SW480 (cell line): ENCODE measurements around the gene CCDC134.

ENCODE experiments used
- DNase-seq: peaks from one replicate; pipeline ENCODE4 v3.0.0-alpha.2; 2016; ENCODE audit warnings: low spot score

The CCDC134 gene

DNA sequence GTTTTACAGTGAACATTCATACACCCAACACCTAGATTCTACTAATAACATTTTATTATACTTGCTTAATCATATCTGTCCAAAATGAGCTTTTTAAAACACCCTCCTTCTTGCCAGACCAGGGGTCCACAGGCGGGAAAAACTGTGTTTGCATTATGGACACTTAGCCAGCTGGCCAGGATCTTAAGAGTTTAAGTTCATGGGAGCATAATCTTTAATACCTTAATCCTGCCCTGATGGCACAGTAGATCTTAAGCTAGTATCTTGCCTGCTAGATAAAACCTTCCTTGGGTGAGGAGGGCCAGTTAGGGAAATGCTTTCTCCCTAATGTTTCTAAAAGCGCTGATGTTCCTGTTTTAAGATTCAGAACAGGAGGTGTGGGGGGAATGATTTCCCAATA is 13.1 kb upstream of the CCDC134 start:
- DNase-seq = no peak

DNA sequence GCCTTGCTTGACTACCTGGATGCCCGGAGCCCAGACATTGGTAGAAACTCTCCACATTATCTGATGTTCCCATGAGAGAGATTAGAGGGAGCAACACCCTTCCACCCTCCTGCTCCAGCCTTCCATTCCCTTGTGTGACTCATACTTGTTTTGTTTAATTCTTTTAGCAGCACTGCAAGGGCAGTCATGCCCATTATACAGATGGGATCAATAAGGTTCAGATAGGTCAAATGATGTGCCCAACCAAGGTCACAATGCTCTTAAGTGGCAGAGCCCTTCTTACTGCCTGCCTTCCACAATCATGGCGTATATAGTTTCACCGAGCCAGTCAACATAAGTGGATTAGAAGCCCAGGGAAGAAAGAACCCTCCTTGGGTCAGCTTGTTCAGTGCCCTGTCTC is 6.6 kb upstream of the CCDC134 start:
- no peak for DNase-seq

DNA sequence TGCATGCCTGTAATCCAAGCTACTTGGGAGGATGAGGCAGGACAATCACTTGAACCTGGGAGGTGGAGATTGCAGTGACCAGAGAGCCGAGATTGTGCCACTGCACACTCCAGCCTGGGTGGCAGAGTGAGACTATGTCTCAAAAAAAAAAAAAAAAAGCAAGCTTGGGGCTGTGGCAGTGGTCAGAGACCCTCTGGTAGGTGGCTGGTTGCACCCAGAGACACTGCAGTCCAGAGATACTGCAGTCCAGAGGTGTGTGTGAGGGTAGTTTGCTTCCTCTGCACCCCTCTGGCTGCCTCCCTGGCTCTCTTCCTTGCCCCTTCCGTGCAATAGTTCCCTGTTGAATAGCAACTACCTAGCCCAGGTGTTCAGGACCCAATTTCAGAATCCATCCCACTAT is 1.7 kb upstream of the CCDC134 start:
- DNase-seq = no peak

DNA sequence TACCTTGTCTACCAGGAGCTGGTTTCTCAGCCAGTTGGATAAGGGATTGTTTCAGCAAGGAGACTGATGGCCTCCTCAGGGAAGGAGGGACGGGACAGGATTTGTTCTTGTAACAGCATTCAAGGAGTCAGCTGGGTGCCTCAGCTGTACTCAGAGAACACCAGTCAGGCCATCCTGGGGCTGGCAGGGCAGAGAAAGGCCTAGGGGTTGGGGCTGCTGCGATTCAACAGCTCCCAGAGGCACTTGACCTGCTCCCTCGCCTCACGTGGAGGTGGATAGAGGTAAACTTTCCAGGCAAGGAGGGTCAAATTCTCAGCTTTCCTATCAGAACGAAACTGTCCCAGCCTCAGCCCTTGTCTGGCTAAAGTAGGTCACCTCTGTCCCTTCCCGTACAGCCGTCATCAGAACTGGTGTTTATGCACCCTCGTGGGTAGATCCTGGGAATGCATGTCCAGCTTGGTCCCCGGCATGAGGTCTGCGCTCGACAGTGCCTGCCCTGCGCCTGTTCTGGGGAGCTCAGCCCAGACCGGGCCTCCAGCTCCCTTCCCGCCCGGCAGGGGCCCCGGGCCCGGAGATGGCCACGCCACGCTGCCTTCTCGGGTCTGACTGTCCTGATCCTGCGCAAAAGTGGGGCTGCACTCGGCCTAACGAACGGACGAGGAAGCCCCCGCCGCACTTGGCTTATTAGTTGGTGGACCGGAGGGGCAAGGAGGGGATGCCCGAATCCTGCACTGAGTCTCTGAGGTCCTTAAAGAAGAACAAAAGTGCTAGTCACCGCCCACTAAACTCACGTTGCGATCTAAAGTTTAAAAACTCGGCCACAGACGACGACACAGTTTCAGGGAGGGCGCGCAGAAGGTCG is 762 bp upstream of the CCDC134 start:
- peak; percentile 6 for DNase-seq

DNA sequence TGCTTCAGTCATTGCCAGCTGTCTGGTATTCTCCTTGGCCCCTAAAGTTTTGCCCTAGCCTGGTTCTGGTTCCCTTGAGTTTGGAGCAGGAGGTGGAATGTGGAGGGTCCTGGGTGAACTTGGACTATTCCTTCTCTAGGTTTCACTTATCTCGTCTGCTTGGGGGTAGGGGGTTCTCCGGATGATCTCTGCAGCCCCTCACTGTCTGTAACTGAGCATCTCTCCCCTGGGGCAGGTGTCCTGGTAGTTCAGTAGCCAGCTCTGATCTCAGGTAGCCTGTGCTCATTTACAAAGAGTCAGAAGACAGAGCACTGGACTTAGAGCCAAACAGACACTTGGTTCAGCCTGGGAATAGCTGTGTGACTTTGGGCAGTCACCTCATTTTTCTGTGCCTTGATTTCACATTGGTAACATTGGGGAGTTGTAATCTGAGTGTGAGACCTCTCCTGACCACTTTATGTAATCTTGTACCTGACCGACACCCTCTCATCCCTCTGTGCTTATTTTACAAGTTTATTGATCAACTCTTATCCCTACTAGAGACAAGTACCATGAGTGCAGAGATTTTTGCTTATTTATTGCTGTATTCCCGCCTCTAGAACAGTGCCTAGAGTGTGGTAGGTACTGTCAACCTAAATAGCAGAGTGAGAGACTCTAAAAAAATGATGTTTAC is 804 bp downstream of the CCDC134 start:
- DNase-seq = no peak

DNA sequence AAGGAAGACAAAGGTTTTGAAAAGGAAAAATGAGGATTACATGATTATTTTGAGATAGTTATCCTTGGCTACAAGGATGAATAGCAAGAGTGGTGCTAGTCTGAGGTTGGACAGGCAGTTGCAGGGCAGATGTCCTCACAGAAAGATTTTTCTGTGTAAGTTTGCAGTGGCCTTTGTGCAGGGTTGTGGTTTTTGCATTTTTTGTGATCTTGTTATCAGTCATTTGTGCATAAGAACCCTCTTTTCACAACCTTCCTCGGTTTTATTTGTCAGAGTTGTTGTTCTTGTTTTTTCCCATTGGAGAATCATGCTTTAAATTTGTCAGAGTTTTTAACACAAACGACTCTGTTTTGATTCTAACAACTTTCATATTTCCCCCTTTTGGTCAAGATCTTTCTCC is 1.4 kb downstream of the CCDC134 start:
- DNase-seq = no peak

DNA sequence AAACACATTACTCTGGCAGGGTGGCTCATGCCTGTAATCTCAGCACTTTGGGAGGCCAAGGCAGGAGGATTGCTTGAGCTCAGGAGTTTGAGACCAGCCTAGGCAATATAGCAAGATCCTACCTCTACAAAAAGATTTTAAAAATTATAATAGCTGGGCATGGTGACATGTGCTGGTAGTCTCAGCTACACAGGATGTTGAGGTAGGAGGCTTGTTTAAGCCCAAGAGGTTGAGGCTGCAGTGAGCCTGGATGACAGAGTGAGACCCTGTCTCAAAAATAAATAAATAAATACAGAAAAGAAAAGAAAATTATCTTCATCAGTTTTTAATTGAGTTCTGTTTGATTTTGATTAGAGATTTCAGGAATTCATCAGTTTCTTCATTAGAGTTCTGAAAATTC is 5.2 kb downstream of the CCDC134 start:
- no peak for DNase-seq

DNA sequence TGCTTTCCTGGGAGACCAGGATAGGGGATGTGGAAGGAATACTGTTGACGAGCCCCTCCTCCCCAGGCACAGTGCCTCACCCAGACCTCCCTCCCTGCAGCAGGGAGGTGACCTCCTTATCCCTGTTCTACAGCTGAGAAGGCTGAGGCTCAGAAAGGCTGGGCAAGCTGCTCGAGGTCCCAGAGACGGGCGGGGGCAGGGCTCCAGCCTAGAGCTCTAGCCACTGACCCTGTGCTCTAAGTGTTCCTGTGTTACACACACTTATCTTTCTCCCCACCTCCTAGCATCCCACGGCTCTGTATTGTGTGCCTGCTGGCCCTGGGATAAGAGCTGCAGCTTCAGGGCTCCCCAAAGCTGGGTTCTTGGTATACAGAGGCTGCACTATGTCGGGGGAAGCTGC is 7.9 kb downstream of the CCDC134 start:
- DNase-seq = no peak

DNA sequence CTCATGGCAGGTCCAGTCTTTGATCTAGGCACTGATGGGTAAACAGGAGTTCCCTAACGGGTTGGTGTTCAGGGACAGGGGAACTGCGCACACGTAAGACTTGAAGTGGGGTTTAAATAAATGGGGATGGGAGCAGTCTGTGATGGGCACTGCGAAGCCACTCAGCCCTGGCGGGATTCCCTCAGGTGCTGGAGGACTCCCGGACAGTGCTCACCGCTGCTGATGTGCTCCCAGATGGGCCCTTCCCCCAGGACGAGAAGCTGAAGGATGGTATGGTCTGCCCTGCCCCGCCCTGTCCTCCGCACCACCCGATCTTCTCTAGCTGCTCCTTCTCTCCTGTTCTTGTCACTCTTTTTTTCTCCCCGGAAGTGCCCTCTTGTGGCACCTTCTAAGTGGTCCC is 9.5 kb downstream of the CCDC134 start:
- no peak for DNase-seq

DNA sequence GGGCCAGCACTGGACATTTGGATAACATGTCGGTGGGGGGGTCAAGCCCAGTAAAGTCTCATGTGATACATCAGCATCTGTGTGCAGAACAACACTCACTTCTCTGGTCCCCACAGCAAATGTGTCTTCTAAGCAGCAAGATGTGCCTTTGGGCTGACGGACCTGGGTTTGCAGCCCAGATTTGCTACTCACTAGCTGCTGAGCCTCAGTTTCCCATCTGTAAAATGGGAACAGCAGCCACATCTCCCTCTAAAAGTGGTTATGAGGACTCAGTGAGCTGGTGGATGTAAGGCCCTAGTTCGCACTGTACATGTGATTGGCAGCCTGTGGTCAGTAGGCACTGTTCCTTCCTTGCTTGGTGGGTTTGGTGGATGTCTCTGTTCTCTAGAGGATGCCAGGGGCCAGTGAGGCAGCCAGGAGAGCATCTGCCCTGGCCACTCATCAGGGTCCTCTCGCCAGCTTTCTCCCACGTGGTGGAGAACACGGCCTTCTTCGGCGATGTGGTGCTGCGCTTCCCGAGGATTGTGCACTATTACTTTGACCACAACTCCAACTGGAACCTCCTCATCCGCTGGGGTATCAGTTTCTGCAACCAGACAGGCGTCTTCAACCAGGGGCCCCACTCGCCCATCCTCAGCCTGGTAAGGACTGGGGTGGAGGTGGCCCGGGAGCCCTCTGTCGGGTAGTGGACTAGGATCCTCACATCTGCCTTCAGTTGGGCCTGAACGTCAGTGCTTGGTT is 12.5 kb downstream of the CCDC134 start:
- DNase-seq = no peak

DNA sequence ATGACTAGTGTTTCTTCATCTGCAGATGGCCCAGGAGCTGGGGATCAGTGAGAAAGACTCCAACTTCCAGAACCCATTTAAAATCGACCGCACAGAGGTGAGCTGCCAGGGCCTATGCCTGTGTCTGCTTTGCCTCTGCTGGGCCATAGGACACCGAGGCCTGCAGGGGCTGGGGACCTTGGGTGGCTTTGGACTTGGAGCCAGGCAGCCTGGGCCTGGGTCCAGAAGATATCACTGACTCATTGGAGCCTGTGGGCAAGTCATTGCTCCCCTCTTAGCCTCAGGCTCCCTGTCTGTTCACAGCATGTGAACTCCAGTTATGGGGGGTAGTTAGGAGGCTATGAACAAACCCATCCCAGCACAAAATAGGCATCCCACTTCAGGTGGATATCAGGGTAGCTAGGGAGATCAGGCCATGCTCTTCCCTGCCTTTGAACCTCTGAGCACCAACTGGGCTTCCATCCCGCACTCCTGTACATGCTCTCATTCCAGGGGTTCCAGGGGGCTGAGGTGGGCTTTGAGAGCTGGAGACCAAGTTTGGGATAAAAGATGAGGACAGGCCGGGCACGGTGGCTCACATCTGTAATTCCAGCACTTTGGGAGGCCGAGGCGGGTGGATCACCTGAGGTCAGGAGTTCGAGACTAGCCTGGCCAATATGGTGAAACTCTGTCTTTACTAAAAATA is 13.4 kb downstream of the CCDC134 start:
- DNase-seq = no peak

DNA sequence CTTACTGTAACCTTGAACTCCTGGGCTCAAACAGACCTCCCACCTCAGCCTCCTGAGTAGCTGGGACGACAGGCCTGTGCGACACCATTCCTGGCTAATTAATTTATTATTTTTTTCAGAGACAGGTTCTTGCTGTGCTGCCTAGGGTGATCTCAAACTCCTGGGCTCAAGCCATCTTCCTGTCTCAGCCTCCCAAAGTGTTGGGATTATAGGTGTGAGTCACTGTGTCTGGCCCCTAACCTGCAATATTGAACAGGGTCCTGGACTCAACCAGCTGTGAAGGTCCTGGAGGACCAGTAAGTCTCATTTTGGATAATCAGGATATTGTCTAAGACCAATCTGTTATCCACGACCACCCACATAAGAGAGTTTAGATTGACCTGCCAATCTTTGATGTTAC is 15.2 kb downstream of the CCDC134 start:
- DNase-seq = no peak

DNA sequence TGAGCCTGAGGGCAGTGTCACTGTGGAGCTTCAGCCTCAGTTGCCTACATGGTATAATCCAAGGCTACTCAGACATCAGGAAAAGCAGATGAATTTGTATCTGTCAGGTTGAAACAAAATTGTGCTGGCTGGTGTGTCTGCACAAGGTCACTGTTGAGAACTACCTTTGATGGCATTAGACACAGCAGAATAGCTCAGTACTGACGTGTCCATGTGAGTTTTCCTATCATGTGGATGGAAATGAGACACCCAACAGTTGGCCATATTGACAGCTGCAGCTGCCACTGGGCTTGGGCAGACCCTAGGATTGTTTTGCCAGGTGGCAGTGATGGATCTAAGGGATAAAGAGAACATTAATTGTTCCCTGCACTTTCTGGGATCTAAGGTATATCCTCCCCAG is 15.8 kb downstream of the CCDC134 start:
- no peak for DNase-seq

DNA sequence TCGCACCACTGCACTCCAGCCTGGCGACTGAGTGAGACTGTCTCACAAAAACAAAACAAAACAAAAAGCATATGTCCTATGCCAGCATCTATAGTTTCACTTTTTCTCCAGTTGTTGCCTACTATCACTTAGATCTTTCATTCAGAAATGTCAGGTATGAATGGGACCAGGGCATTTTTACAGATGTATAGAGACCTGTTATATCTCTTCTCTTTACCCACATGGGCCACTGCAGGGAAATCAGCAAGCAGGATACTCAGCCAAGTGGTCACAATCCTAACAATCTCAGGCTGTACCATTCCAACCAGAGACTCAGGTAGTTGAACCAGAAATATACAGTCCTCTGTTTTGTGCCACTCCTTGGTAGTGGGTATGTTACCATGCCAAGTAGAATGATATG is 16.4 kb downstream of the CCDC134 start:
- no peak for DNase-seq

DNA sequence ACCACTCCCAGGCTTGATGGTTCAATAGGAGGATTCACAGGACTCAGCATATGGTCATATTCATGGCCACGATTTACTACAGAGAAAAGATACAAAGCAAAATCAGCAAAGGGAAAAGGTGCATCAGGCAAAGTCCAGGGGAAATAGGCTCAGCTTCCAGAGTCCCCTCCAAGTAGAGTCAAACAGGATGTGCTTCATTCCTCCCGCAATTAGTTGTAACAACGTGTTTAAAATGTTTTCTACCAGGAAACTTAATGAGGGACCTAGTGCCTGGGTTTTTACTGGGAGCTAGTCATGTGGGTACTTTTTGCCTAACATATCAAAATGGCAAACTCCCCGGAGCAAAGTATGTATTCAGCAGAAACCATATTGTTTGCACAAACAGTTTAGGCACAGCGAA is 17.5 kb downstream of the CCDC134 start:
- DNase-seq = no peak

DNA sequence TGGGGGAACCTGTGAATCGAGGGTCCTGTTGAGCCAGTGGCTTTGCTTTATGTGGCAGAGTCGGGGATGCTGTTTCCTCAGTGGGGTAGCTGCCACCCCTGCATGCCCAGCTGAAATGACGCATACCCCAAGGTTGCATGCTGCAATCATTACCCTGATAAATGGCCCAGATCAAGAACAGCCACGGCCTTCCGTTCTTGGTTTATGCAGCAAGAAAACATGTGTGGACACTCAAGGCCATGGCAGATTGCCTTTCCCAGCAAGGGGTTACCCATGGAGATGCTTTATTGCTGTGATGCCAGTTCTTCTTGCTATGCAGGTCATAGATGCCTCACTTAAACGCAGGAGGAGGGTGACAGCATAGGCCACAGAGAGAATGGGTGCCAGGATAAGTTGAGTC is 18.1 kb downstream of the CCDC134 start:
- DNase-seq = no peak

DNA sequence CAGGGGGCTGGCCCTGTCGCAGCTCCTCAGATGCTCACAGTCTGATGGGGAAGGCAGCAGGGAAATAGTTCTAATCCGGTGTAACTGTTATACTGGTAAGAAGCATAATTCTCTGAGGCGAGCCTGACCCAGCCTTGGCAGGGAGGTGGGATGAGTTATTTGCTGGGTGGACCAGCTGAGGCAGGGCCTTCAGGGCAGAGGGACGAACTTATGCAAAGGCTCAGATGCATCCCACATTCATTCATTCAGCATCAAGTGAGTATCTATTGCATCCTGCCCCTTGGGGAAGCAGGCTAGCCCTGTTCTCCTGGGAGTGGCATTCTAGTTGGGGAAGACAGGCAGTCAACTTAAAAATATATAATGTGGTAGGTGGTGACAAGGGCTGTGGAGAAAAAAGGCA is 18.8 kb downstream of the CCDC134 start:
- no peak for DNase-seq

DNA sequence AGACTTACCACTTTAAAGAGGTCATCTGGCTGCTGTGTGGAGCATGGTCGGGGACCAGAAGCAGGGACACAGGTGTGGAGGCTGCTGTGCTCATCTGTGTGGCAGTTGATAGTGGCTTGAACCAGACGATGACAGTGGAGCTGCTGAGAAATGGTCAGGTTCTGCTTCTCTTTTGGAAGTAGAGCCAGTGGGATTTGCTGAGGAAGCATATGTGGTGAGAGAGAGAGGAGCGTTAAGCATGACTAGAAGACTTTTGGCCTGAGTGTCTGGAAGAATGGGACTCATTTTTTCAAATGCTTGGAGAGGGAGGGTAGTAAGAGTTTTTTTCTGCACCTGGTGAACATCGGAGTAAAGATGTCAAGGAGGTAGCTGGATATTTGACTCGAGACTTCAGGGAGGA is 20.0 kb downstream of the CCDC134 start:
- DNase-seq = no peak

DNA sequence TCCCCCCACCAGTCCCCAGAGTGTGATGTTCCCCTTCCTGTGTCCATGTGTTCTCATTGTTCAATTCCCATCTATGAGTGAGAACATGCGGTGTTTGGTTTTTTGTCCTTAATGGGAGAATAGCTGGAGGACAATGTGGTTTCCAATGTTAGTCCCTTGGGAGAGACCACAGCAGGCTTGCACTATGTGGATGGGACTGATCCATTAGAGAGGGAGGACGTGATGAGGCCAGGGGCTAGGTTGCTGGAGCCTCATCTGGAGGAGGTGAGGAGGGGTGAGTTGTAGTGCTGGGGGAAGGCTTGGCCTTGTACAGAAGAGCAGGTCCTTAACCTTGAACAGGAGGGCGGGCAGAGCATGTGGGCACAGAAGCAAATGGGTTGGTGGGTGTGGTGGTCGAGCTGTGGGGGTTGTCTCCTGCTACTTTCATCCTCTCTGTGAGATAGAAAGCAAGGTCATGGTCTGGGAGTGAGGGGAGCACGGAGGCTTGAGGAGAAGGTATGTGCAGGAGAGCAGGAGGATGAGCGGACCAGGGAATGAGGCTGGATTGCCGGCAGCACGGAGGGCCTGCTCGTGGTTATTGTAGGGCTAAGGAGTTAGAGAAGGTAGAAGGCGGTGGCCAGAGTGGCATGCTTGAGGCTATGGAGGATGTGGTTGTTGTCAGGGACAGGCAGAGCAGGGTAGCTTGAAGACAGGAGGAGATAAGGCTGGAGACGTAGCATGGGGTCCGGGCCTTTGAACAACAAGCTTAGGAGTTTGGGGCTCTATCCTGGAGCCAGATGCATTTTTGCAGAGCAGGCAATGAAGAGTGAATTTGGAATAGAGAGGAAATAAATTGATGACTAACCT is 21.2 kb downstream of the CCDC134 start:
- no peak for DNase-seq

DNA sequence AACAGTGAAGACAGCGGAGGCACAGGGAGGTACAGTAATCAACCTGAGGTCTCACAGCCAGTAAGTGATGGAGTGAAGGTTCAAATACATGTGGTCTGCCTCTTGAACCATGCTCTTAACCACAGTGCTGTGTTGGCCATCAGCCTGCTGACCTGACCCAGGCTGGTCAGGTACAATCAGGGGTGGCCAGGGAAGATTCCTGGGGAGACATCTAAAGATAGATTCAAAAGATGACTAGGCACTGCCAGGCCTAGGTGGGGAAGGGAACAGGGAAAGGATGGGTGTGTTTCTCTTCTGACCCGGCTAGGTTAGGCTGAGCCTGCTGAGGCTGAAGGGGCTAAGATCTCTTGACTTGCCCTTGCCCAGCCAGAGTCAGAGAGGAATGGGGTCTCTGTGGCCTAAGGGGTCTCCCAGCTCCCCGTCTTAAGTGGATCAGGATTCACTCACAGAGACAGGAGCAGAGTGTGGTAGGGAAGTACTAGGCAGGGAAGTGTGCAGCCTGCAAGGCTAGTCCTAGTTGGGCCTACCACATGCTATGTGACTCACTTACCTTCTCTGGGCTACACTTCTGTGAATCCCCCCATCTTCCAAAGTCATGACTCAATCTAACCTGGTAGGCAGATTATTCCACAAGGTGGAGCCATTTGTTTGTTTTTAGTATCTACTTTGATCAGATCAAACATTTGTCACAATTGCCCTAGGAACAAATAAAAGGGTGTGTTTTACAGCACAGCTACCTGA is 22.0 kb downstream of the CCDC134 start:
- DNase-seq = peak; percentile 78

DNA sequence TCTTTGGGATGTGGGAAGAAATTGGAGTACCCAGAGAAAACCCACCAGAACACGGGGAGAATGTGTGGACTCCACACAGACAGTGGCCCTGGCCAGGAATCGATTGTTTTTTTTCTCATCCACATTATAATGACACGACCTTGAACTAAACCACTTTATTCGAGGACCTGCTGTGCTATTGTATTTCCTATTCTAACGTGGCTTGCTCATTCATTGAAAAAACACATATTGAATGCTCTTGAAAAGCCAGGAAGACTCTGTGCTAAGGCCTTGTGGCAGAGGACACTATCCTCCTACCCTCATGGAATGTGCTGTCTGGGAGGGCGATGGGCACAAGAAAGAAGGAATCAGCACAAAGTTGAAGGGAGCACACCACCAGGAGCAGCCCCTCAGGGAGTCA is 23.3 kb downstream of the CCDC134 start:
- DNase-seq = no peak
